ENCODE data around the gene MDP1. TPM values are rescaled to one million over a fixed set of nuclear protein-coding genes. Genes with fewer than 3 reads are reported as not detected.

MDP1 gene
- total RNA-seq, 1 donor = 14.8 TPM

DNA sequence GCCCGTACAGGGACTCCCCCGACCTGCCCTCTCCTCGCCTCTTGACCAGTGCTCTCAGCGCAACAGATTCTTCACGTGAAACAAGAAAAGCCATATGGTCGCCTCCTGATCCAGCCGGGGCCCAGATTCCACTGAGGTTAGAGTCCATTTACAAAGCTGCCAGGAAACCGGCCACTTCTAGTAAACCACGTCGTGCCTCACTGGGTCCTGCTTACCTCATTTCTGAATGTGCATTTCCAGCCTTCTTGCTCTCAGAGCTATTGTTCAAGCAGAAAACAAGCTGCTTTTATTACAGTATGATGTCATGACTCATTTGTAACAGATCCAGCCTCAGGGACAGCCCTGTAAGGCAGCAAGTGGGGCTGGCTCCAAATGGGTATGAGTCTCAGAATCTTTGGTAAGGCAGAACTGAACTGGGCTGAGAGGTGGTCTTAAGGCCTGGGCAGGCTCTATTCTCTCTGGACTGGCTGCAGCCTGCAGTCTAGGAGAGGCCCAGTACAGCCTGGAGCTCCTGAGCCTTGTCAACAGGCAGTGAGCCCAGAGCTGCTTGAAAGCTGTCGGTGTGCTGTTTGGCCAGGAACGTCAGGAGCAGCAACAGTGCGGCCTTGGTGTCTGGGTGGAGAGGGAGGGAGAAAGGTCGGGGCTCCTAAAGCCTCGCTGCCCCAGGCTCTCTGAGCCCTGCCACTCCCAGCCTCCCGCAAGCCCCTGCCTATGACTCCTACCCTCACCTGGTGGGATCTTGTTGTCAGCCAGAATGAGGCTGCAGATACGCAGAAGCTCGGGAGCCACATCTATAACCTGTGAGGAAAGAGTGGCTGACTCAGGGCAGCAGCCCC is 35.7 kb downstream of the MDP1 start:
- Histone ChIP-seq H2AFZ (ENCODE audit: low read length) (no peak overlapping the region), H4K20me1 (ENCODE audit: insufficient read depth, low read length) (no peaks in the 10 kb centered on the region), H3K4me3 (ENCODE audit: insufficient read depth, low read length) (no peak overlapping the region), H3K79me2 (ENCODE audit: insufficient read depth, low read length) (no peaks in the 10 kb centered on the region), H3K27ac (ENCODE audit: low read depth, low read length) (peak overlapping the region; percentile 72), H3K36me3 (ENCODE audit: insufficient read depth, low read length) (peaks cover 70% of the 10 kb centered on the region), H3K4me1 (ENCODE audit: insufficient read depth, low read length) (peaks cover 7% of the 10 kb centered on the region), H3K9me3 (ENCODE audit: low read depth, low read length) (no peaks in the 10 kb centered on the region), H3K27me3 (ENCODE audit: insufficient read depth, low read length) (no peaks in the 10 kb centered on the region), H3K4me2 (ENCODE audit: insufficient read depth, low read length) (no peak overlapping the region)
- TF ChIP-seq, protein P1, sequence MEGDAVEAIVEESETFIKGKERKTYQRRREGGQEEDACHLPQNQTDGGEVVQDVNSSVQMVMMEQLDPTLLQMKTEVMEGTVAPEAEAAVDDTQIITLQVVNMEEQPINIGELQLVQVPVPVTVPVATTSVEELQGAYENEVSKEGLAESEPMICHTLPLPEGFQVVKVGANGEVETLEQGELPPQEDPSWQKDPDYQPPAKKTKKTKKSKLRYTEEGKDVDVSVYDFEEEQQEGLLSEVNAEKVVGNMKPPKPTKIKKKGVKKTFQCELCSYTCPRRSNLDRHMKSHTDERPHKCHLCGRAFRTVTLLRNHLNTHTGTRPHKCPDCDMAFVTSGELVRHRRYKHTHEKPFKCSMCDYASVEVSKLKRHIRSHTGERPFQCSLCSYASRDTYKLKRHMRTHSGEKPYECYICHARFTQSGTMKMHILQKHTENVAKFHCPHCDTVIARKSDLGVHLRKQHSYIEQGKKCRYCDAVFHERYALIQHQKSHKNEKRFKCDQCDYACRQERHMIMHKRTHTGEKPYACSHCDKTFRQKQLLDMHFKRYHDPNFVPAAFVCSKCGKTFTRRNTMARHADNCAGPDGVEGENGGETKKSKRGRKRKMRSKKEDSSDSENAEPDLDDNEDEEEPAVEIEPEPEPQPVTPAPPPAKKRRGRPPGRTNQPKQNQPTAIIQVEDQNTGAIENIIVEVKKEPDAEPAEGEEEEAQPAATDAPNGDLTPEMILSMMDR (IDR thresholded peaks at IDR 0.05; ENCODE audit: extremely low read depth, low read depth, low read length) = no peak
- peak; percentile 93 for DNase-seq (ENCODE audit: insufficient read length, low spot score, missing footprints)

DNA sequence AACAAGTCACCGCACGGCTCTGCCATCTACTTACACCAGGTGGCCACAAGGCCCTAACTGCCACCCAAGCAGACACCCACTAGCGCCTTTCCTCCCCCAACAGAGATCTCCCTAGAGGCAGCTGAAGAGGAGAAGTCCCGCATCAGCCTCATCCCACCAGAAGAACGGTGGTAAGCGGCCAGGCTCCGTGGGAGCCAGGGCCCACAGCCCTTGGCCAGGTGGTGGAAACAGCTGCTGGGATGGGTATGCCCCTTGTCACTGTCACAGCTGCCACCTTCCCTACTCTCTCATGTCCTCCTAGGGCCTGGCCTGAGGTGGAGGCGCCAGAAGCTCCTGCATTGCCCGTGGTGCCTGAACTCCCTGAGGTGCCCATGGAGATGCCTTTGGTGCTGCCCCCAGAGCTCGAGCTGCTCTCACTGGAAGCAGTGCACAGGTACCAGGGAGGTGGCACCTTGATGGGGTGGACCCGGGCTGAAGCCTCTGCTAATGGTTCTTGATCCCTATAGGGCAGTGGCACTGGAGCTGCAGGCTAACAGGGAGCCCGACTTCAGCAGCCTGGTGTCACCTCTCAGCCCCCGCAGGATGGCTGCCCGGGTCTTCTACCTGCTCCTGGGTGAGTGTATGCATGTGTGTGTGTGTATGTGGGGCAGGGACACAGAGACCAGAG is 36.4 kb downstream of the MDP1 start:
- TF ChIP-seq, protein P1 (IDR thresholded peaks at IDR 0.05; ENCODE audit: extremely low read depth, low read depth, low read length) = no peak

DNA sequence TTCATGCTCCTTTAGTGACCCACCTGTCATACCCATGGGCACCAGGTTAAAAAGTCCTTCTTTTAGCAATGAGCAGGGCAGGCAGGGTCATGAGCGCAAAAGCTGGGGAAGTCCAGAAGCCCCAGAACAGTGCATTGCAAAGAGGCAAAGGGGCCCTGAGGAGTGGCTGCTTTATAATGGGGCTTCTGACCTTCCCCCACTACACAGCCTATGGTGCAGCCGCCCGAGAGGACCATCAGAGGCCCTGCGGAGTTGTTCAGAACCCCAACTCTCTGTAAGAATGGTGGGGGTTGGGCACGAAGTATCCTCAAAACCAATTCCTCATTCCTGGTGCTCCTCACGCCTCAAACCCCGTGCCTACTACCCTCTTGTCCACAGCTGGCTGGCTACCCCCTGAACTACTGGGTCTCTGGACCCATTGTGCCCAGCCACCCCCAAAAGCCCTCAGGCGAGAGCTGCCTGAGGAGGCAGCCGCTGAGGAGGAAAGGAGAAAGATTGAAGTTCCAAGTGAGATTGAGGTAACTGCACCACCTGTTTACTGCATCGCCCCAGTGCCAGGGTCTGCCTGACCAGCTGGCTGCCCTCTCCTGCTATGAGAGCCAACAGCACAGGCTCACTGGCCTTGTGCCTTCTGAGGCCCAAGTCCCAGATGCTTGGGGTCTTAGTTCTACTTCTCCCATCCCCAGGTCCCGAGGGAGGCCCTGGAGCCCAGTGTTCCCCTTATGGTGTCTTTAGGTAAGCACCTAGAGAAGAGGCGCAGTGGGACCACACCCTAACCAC is 37.3 kb downstream of the MDP1 start:
- Histone ChIP-seq H4K20me1 (ENCODE audit: insufficient read depth, low read length) (no peaks in the 10 kb centered on the region), H3K27me3 (ENCODE audit: insufficient read depth, low read length) (no peaks in the 10 kb centered on the region), H3K36me3 (ENCODE audit: insufficient read depth, low read length) (peaks cover 57% of the 10 kb centered on the region), H3K4me3 (ENCODE audit: insufficient read depth, low read length) (no peak overlapping the region), H2AFZ (ENCODE audit: low read length) (no peak overlapping the region), H3K4me2 (ENCODE audit: insufficient read depth, low read length) (no peak overlapping the region), H3K9me3 (ENCODE audit: low read depth, low read length) (no peaks in the 10 kb centered on the region), H3K4me1 (ENCODE audit: insufficient read depth, low read length) (peaks cover 7% of the 10 kb centered on the region), H3K79me2 (ENCODE audit: insufficient read depth, low read length) (no peaks in the 10 kb centered on the region), H3K27ac (ENCODE audit: low read depth, low read length) (no peak overlapping the region)
- DNase-seq (ENCODE audit: insufficient read length, low spot score, missing footprints) = peak; percentile 46
- TF ChIP-seq, protein P1 (IDR thresholded peaks at IDR 0.05; ENCODE audit: extremely low read depth, low read depth, low read length) = no peak

More for the DNA sequence above, 36.4 kb downstream of the MDP1 start:
- H3K9me3 ChIP-seq (ENCODE audit: low read depth, low read length) = no peaks in the 10 kb centered on the region
- no peak overlapping the region for H3K4me2 ChIP-seq (ENCODE audit: insufficient read depth, low read length)
- no peaks in the 10 kb centered on the region for H4K20me1 ChIP-seq (ENCODE audit: insufficient read depth, low read length)
- no peaks in the 10 kb centered on the region for H3K27me3 ChIP-seq (ENCODE audit: insufficient read depth, low read length)
- H3K4me3 ChIP-seq (ENCODE audit: insufficient read depth, low read length) = no peak overlapping the region
- no peak overlapping the region for H2AFZ ChIP-seq (ENCODE audit: low read length)
- H3K4me1 ChIP-seq (ENCODE audit: insufficient read depth, low read length) = peaks cover 7% of the 10 kb centered on the region
- peak overlapping the region; percentile 72 for H3K27ac ChIP-seq (ENCODE audit: low read depth, low read length)
- peaks cover 64% of the 10 kb centered on the region for H3K36me3 ChIP-seq (ENCODE audit: insufficient read depth, low read length)
- no peaks in the 10 kb centered on the region for H3K79me2 ChIP-seq (ENCODE audit: insufficient read depth, low read length)
- DNase-seq (ENCODE audit: insufficient read length, low spot score, missing footprints) = peak; percentile 19

Measured in osteoblast (primary cell).